ENCODE data around the gene VCX3B.
"Not testable (repeated sequence)": the region's sequence is repeated elsewhere in the genome, so short reads cannot be mapped to it uniquely, and the experiment has no call there.

Gene VCX3B

DNA sequence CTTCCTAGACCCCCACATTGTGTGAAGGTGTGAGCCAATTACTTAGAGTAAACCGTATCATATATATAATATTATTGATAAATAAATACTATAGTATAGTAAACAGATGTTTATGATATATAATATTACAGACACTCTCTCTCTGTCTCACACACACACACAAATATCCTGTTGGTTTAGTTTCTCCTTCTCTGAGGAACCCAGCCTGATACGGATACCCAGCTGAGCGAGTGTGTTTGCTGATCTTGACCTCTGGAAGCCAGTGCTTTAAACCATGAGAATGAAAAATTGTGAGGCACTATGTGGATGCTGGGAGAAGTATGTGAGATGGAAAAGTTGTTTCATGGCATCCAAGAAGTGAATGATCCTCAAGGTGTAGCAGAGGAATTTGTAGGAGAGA, at the start of gene VCX3B:
Gene VCX3B, plus strand, starts transcription at position 301 of the 400 bp plus-strand sequence. CDS start 621 bp downstream, outside the sequence.
- H3K4me3 ChIP-seq (ENCODE audit: low read depth, low read length) = not testable (repeated sequence)

DNA sequence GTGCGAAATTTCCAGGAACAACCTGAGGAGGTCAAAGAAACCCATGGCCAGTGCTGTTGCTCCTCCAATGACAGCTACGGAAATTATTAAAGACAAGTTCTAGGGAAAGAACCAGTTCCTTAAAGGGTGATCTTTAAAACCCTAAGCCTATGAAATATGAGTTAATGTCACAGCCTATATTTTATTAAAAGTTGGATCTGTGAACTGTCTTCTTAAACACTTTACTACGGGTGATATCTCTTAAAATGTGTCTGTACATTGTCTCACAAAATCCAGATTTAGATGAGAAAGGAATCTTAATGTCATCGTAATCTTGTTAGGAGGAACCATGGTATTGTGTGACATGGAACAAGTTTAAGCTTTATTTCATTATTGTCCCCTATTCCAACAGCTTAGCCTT, 46.3 kb upstream of the VCX3B start:
- DNase-seq (ENCODE audit: low read depth) = no peak
- TF ChIP-seq, protein P1, sequence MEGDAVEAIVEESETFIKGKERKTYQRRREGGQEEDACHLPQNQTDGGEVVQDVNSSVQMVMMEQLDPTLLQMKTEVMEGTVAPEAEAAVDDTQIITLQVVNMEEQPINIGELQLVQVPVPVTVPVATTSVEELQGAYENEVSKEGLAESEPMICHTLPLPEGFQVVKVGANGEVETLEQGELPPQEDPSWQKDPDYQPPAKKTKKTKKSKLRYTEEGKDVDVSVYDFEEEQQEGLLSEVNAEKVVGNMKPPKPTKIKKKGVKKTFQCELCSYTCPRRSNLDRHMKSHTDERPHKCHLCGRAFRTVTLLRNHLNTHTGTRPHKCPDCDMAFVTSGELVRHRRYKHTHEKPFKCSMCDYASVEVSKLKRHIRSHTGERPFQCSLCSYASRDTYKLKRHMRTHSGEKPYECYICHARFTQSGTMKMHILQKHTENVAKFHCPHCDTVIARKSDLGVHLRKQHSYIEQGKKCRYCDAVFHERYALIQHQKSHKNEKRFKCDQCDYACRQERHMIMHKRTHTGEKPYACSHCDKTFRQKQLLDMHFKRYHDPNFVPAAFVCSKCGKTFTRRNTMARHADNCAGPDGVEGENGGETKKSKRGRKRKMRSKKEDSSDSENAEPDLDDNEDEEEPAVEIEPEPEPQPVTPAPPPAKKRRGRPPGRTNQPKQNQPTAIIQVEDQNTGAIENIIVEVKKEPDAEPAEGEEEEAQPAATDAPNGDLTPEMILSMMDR (IDR thresholded peaks at IDR 0.05; ENCODE audit: control insufficient read depth, extremely low read depth, insufficient read depth) = no peak
- no peak overlapping the region for H3K4me3 ChIP-seq (ENCODE audit: low read depth, low read length)

More for the DNA sequence above, at the start of gene VCX3B:
- DNase-seq (ENCODE audit: low read depth) = not testable (repeated sequence)

DNA sequence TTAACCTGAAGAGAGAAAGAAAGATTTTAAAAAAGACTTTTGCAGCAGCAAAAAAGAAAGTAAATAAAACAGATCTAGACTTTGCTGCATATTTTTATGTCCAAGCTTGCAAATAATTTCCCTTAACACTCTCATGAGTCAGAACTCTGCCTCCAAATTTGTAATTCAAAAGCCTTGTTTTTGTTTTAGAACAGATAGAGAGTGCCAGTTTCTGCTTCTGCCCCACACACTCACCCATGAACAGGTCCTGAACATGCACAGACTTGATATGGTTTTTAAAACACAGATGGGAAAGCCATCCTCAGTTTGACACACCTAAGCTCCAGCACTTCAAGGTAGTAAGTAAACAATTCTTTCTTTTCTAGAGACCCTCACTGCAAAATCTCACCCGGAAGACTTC, 39.7 kb upstream of the VCX3B start:
- no peak overlapping the region for H3K4me3 ChIP-seq (ENCODE audit: low read depth, low read length)
- TF ChIP-seq, protein P1 (IDR thresholded peaks at IDR 0.05; ENCODE audit: control insufficient read depth, extremely low read depth, insufficient read depth) = no peak
- no peak for DNase-seq (ENCODE audit: low read depth)

DNA sequence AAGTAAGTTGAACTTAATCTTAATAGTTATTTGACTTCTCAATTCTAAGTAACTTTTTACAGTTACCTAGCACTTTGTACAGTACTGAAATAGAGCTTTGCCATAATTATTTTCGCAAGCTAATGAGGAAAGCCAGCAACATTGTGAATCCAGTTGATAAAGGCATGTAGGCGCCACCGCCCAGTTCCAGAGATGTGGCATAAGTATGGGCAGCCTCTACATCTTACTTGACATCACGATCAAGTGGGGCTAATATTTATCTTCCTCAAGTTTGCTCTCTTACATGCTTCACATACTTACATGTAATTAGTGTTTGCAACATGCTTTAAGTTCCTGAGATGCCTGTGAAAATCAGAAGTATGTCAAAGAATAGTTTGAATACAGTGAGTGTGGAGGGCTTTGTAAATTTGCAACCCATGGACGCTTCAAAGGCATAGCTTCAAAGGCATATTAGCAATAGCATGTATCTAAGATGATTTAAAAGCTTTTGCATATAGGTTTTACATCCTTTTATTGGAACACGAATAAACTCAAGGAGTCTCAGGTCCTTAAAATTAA, 34.9 kb upstream of the VCX3B start:
- DNase-seq (ENCODE audit: low read depth) = no peak
- H3K4me3 ChIP-seq (ENCODE audit: low read depth, low read length) = no peak overlapping the region
- TF ChIP-seq, protein P1 (IDR thresholded peaks at IDR 0.05; ENCODE audit: control insufficient read depth, extremely low read depth, insufficient read depth) = no peak

DNA sequence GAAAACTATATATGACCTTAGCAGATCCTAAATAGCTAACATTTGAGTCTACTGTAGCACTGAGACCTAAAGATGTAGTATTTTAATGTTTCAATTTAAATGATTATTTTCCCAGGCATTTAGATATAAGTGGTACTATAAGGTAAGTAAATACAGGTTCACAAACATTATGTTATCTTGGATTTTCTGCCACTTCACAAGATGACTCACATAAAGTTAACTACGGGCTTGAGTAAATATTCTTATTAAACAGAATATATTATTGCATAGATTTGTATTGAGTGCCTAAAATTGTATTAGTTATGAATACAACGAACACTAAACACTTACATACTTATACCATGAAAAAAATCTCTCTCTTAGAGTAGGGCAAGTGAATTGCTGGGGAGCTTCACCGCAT, 34.2 kb upstream of the VCX3B start:
- H3K4me3 ChIP-seq (ENCODE audit: low read depth, low read length) = no peak overlapping the region
- no peak for DNase-seq (ENCODE audit: low read depth)
- TF ChIP-seq, protein P1 (IDR thresholded peaks at IDR 0.05; ENCODE audit: control insufficient read depth, extremely low read depth, insufficient read depth) = no peak

DNA sequence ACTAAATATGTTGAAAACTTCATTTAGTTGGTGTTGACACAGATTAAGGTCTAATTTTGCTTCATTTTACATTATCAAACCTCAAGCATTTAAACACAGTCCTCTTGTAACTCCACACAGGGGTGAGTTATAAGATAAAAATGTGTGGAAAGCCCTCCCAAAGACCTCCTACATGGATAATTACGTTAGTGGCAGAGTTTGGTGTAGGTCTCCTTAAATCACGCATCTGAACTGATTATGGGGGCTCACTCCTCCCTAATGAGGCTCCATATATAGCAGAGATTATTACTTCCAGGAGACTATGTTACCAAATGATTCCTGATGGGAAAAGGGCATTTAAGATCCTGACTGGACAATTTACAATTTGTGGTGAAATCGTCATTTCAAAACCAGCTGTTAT, 32.2 kb upstream of the VCX3B start:
- H3K4me3 ChIP-seq (ENCODE audit: low read depth, low read length) = no peak overlapping the region
- DNase-seq (ENCODE audit: low read depth) = no peak
- TF ChIP-seq, protein P1 (IDR thresholded peaks at IDR 0.05; ENCODE audit: control insufficient read depth, extremely low read depth, insufficient read depth) = no peak

DNA sequence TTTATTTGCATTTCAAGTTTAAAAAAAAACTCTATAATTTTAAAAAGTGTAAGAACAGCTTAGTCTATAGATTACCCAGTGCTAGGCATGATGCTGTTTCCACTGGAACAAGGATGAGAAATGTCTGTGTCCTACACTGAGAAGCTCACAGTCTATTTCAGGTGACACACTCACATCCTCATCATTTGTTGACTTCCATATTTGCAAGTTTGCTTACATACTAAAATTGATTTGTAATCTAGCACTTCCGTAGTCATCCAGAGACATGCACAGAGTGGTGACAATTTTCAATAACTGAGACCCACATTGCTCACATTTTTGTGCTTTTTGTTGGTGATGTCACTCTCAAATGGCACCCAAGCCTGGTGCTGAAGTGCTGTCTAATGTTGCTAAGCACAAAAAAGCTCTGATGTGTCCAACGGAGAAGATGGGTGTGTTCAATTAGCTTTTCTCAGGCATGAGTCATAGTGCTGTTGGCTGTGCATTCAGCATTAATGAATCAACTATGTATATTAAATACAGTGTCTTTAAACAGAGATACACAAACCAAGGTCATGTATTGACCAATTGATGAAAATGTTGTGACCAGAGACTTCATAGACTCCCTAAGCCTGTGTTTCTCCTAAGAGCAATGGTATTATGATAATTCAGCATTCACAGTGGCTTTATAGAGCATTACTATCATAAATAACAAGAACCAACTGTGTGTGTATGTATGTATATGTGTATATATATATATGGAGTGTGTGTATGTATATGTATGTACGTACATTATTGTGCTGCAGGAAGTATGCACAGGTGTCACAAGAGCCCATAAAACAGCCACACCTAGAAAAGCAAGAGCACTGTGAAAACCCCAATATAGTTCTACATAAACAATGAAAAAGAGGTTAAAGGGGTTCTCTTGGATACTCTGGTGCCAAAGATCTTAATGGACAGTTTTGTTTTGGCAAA, 31.2 kb upstream of the VCX3B start:
- no peak overlapping the region for H3K4me3 ChIP-seq (ENCODE audit: low read depth, low read length)
- no peak for DNase-seq (ENCODE audit: low read depth)
- TF ChIP-seq, protein P1 (IDR thresholded peaks at IDR 0.05; ENCODE audit: control insufficient read depth, extremely low read depth, insufficient read depth) = no peak
